Muscle of back (tissue), 11 donors: ENCODE results near the gene MDGA2. TPM values are rescaled to one million over a fixed set of nuclear protein-coding genes. Genes with fewer than 3 reads are reported as not detected.
"Not testable (repeated sequence)": the region's sequence is repeated elsewhere in the genome, so short reads cannot be mapped to it uniquely, and the experiment has no call there.

Source experiments
- DNase-seq, 3 donors: peaks; one replicate each; pipeline versions ENCODE4 v3.0.0 to v3.0.0-alpha.2; 2013
- polyA plus RNA-seq, 10 donors: library from polyadenylated mRNA; unstranded; fragments of 120-200 nt; gene quantifications; one replicate each; pipeline ENCODE4 v1.2.1, GENCODE V29; 2013; ENCODE audit not compliant: insufficient read length in 10 of 10

The MDGA2 gene
- polyA plus RNA-seq, 10 donors: 0.14 to 0.71 (median 0.37) TPM

DNA sequence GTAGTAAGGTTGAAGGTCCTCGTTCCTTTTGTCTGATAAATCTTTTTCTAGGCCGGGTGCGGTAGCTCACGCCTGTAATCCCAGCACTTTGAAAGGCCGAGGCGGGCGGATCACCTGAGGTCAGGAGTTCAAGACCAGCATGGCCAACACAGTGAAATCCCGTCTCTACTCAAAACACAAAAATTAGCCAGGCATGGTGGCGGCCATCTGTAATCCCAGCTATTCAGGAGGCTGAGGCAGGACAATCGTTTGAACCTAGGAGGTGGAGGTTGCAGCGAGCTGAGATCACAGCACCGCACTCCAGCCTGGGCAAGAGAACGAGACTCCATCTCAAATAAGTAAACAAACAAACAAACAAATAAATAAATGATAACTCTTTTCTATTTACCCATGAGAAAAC lies 51.3 kb downstream of the MDGA2 start:
- DNase-seq: not testable (repeated sequence)

DNA sequence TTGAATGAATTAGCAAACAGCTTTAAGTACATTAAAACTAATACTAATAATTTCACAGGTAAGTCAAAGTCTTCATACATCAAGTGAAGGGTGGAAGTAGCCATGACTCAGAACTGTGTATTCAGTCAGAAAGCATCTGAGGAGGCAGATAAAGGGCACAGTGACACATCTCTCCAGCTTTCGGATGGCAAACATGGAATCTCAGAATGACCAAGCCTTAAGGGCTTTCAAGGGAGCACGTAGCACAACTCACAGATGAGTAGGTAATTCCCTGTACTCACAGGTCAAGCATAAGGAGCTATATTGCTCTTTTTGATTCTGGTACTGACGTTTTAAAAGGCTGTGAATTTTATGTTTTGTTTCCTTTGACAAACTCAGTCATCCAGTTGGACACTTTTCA lies 56.0 kb downstream of the MDGA2 start:
- DNase-seq: no peak

DNA sequence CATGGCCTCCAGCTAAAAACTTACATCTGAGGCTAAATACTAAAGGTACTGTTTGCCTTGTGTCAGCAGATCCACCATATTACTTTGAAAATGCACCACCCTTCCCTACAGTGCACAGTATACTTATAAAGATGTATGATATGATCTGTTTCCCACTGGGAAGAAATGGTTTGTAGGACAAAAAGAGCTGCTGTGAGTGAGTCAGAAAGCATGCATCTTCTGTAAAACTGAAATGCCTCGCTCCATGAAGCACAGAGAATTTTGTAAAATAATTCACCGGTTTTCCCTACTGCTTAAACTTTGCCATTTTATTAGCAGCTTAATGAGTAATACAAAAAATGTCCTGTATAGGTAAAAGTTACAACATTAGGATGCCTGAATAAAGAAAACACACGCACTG lies 68.8 kb downstream of the MDGA2 start:
- no peak for DNase-seq

GRCh38 chr14:47596860-47597259 lies 78.5 kb downstream of the MDGA2 start:
- DNase-seq: no peak

DNA sequence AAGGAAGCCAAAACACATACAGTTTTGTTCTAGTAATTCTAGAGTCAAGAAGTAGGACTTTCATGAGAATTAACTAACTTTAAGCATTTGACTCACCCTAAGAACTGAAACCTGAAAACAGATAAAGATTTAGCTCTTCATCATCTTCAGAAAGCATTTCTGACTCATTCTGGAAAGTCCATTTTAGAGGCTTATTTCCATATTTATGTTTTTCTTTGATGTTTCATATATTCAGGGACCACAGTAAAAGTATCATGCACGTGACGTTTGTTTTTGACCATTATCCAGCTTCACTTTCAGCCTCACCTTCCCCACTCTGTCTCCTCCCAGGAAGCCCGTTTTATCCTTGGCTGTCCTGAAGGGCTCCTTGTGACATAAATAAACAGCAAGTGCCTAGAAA lies 79.2 kb downstream of the MDGA2 start:
- no peak for DNase-seq

- no peak for DNase-seq
Measured at GRCh38 chr14:47595552-47595951, 79.9 kb downstream of the MDGA2 start.

DNA sequence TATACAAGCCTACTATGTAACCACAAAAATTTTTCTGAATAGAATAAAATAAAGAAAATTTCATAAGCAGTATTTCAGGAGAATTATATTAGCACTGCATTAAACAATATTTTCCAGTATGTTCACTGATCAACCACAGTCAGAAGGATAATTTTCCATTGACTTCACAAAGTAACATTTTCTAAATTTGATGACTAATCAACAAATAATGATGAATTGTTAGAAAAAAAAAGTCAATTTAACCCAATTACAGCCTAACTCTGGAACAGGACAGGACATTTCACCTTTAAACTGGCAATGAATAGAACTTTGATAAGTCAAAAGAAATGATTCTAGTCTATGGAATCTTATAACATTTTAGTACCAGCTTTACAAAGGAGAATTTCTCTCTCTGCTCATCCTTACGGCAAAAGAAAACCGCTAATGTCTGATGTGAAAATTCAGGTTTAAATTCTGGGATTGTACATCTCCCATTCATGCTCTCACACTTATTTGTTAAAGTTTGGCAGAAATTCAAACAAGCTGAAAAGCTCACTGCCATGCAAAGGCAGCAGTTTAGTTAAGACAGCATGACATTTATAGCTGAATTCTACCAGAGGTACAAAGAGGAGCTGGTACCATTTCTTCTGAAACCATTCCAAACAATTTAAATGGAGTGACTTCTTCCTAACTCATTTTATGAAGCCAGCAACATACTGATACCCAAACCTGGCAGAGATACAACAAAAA lies 84.5 kb downstream of the MDGA2 start:
- no peak for DNase-seq

DNA sequence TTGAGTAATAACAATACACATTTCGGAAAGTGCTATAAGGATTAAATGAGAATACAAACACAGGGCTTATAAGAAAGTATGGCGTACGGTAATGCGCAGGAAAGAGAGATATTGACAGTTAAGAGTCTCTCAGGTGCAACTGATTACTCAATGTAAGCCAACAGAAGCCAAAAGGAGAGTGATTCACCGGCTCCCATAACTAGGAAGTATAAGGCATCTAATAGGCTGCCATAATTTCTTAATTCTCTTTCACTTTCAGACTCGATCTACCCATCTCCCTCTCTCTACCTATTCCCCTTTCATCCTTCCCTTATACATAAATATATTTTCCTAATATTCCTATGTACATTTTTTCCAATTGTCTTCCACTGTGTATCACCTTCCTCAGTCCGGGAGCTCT lies 90.0 kb downstream of the MDGA2 start:
- no peak for DNase-seq

DNA sequence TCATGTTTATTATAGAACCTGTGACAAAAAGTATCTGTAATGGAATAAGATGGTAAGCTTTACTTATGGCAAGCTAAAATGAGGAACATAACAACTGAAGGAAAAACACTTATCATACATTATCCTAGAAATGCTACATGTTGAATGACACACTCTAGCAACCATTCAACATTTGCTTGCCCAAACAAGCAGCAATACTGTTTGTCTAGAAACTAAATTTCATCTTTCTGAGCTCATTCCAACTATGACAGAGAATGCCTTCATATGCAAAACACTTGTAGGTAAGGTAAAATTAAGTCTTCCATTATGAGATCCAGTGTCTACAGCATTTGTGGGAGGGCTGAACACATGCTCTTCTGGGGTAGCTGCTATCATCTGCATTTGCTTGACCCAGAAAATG lies 108.1 kb downstream of the MDGA2 start:
- DNase-seq: no peak

- no peak for DNase-seq
Measured at GRCh38 chr14:47557894-47558293, 117.5 kb downstream of the MDGA2 start.

DNA sequence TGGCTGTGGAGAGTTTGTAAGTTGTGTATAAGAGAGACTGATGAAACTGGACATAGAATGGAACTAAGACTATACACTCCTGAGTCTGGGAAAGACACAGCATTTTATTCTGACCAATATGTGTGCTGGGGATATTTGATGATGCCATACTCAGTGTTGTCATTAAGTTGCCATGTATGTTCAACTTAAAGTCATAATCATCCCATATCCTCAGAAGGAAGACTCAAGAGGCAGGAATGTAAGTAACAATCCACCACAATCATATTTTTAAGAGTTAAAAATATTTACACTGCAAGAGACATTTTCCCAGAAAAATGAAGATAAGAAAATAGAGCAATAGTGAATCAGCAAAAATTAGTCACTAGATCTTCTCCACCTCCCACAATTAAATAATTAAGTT lies 120.1 kb downstream of the MDGA2 start:
- no peak for DNase-seq

- no peak for DNase-seq
Measured at GRCh38 chr14:47549886-47550285, 125.5 kb downstream of the MDGA2 start.

- DNase-seq: no peak
Measured at GRCh38 chr14:47543459-47543858, 131.9 kb downstream of the MDGA2 start.

DNA sequence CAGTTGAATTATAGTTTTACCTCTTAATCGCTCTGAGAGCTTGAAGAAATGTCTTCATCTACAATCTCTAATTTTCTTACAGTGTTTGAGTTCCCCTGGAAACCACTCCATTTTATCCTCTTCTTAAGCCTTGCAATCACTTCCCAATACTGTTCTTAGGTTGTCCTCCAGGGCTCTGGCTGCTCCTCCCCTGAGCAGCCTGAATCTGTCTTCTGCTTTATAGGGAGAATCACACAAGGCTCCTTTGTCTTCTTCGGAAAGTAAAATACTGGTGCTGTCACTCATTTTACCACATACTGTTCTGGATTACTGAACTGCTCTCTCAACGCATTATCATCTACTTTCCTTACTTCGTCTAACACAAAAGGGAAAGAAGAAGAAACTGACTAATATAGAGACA lies 133.7 kb downstream of the MDGA2 start:
- DNase-seq: no peak

- peak; percentile 2 to 36 (median 5) for DNase-seq
Measured at GRCh38 chr14:47539031-47539461, 136.4 kb downstream of the MDGA2 start.

DNA sequence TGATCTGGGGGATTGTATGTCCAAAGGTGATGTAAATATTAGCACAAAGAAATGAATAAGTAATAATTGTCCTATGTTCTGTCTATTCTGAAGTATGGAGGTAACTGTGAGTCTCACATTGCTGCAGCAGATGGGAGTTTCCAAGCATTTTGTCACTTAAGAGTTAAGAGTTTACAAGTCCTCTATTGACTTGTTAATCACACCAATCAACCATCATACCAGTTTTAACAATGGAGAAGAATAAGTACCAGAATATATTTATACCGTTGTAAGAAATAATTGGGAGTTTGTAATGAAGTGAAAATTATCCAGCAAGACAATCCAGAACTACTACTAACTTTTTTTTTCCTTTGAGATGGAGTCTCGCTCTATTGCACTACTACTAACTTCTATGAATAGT lies 139.1 kb downstream of the MDGA2 start:
- no peak for DNase-seq

DNA sequence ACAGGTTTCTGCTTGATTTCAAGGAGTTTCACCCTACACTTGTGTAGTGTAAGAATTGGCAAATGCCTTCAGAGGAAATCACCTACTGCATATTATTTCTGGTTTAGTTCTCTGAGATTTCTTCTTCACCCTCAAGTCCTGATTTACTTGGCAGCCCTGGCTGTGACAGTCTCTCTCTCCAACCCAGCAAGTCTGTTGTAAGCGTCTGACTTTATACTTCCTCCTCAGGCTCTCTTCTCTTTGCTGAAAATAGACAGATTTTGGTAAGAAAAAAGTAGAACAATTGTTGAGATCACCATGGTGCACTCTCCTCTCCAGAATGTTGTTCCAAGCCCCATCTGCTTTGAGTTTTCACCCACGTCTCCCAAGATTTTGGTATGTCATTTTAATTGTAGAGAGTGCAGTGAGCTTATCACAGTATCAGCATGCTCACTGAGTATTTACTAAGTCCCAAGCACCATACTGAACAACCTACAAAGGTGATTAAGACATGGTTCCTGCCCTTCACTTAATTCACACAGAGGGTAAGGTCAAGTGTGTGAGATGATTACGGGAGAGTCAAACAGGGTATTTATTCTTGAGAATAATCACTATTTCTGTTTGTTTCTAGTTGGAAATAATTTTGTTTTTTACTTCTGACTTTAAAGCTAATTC lies 148.7 kb downstream of the MDGA2 start:
- DNase-seq: peak in 1 of 3 donors; percentile 2

DNA sequence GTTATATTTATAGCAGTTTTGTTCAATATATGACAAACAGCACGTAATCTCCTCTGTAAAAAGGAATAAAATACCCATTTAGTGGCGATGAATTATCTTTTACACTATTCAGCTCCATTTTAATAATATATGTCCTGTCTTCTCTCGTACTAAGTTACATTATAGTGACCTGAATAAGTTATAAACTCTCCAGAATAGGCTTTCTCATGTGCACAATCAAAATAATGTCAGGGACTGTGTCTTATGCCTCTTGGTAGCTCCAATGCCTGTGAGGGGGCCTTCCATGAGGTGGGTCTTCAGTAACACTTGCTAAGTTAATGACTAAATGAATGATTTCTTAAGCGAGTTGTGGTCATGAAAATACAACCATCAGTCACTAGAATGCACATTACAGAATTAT lies 150.9 kb downstream of the MDGA2 start:
- DNase-seq: no peak

GRCh38 chr14:47520382-47520781 lies 155.0 kb downstream of the MDGA2 start:
- DNase-seq: no peak

- DNase-seq: no peak
Measured at GRCh38 chr14:47511829-47512228, 163.6 kb downstream of the MDGA2 start.

- DNase-seq: no peak
Measured at GRCh38 chr14:47509957-47510356, 165.4 kb downstream of the MDGA2 start.

DNA sequence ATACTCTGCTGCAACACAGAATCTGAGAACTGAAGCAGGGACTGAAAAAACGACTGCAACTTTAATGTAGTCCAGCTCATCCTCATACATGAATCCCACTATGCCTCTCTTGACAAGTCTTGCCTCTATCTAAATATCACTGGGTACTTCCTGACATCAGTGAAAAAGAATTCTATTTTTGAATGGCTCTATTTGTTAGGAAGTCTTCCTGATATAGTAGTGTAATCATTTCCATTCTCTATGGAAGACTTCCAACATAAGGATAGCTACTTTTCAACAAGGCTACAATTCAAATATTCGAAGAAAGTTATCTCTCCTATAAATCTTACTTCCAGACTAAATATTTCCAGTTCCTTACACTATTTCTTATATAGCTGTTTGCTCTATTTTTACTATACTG lies 167.5 kb downstream of the MDGA2 start:
- DNase-seq: peak; percentile 1 to 35 (median 2)

- DNase-seq: no peak
Measured at GRCh38 chr14:47500369-47500768, 175.0 kb downstream of the MDGA2 start.

DNA sequence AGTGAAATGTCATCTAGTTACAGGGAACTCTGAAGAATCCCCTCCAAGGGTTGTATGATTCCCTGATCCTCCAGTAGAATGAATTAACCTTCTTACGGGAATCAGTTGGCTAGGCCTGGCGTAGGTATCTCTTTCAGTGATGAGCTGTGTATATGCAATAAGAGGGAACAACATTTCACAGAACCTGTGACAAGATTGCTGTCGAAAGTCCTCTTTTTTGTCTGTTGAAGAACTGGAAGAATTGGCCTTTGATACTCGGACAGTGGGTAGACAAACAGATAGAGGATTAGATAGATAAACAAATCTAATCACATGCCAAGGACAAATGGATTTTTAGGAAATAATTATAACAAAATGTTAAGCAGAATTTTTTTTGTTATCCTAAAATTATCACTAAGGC lies 184.6 kb downstream of the MDGA2 start:
- DNase-seq: no peak
